SK-N-SH treated with all-trans-retinoic acid at 6 μM for 48 hours (cell line): Measurements from ENCODE around the gene CTSH.

Source experiments
- ATAC-seq: fragments of 200-7000 bp; cut with Tn5 transposase; 3 replicates; pipeline ENCODE4 v1.9.1; 2020; ENCODE audit warnings: mild to moderate bottlenecking, moderate library complexity
- BACH2 ChIP-seq: fragments of 250-450 bp; sonication (Bioruptor Pico); IDR thresholded peaks from 2 replicates; pipeline ENCODE4 v1.9.0; 2021; ENCODE audit warnings: mild to moderate bottlenecking, borderline replicate concordance
- CREB5 ChIP-seq: fragments of 250-450 bp; sonication (Bioruptor Pico); IDR thresholded peaks from 2 replicates; pipeline ENCODE4 v1.5.1; 2020; ENCODE audit warnings: low read depth, mild to moderate bottlenecking, moderate library complexity
- CSDC2 ChIP-seq: fragments of 250-450 bp; sonication (Bioruptor Pico); IDR thresholded peaks from 2 replicates; pipeline ENCODE4 v1.5.0; 2020; ENCODE audit warnings: mild to moderate bottlenecking, moderate library complexity
- CSRNP3 ChIP-seq: fragments of 250-450 bp; sonication (Bioruptor Pico); IDR thresholded peaks from 2 replicates; pipeline ENCODE4 v1.5.1; 2021; ENCODE audit warnings: mild to moderate bottlenecking, moderate library complexity
- GLIS3 ChIP-seq: fragments of 250-450 bp; sonication (Bioruptor Pico); IDR thresholded peaks from 2 replicates; pipeline ENCODE4 v1.5.0; 2020; ENCODE audit warnings: mild to moderate bottlenecking, moderate library complexity
- ISL1 ChIP-seq: fragments of 250-450 bp; sonication (Bioruptor Pico); IDR thresholded peaks from 2 replicates; pipeline ENCODE4 v2.1.2; 2022; ENCODE audit warnings: mild to moderate bottlenecking, moderate library complexity
- OSR1 ChIP-seq: fragments of 250-450 bp; sonication (Bioruptor Pico); IDR thresholded peaks from 2 replicates; pipeline ENCODE4 v1.8.0; 2022; ENCODE audit warnings: moderate library complexity, mild to moderate bottlenecking, inconsistent platforms
- PATZ1 ChIP-seq: fragments of 250-450 bp; sonication (Bioruptor Pico); IDR thresholded peaks from 2 replicates; pipeline ENCODE4 v1.8.0; 2020; ENCODE audit warnings: mild to moderate bottlenecking, moderate library complexity, borderline replicate concordance
- POU6F1 ChIP-seq: fragments of 250-450 bp; sonication (Bioruptor Pico); IDR thresholded peaks from 2 replicates; pipeline ENCODE4 v1.8.0; 2021; ENCODE audit warnings: low read depth, mild to moderate bottlenecking, moderate library complexity, borderline replicate concordance
- PPARA ChIP-seq: fragments of 250-450 bp; sonication (Bioruptor Pico); IDR thresholded peaks from 2 replicates; pipeline ENCODE4 v1.5.0; 2020; ENCODE audit warnings: mild to moderate bottlenecking, borderline replicate concordance
- TCF4 ChIP-seq: fragments of 250-450 bp; sonication (Bioruptor Pico); IDR thresholded peaks from 2 replicates; pipeline ENCODE4 v1.8.0; 2021; ENCODE audit warnings: mild to moderate bottlenecking, moderate library complexity, borderline replicate concordance
- TOX ChIP-seq: fragments of 250-450 bp; sonication (Bioruptor Pico); IDR thresholded peaks from 2 replicates; pipeline ENCODE4 v1.8.0; 2021; ENCODE audit warnings: mild to moderate bottlenecking, moderate library complexity, borderline replicate concordance
- ZC3H10 ChIP-seq: fragments of 250-450 bp; sonication (Bioruptor Pico); IDR thresholded peaks from 2 replicates; pipeline ENCODE4 v1.5.1; 2021; ENCODE audit warnings: mild to moderate bottlenecking, moderate library complexity
- ZFP3 ChIP-seq: fragments of 250-450 bp; sonication (Bioruptor Pico); IDR thresholded peaks from 2 replicates; pipeline ENCODE4 v1.5.0; 2020; ENCODE audit warnings: mild to moderate bottlenecking, moderate library complexity
- ZFP30 ChIP-seq: fragments of 450-650 bp; formaldehyde crosslinking; IDR thresholded peaks from 2 replicates; pipeline ENCODE4 v1.5.0; 2022; ENCODE audit warnings: mild to moderate bottlenecking, moderate library complexity
- ZNF565 ChIP-seq: fragments of 450-650 bp; formaldehyde crosslinking; conservative IDR thresholded peaks from 2 replicates; pipeline ENCODE4 v1.5.0; 2020; ENCODE audit warnings: low read depth, mild to moderate bottlenecking, moderate library complexity
- ZNF8 ChIP-seq: fragments of 450-650 bp; formaldehyde crosslinking; IDR thresholded peaks from 2 replicates; pipeline ENCODE4 v1.5.0; 2020; ENCODE audit warnings: mild to moderate bottlenecking, moderate library complexity

The CTSH gene

GRCh38 chr15:78938658-78939488 is 6.0 kb downstream of the CTSH start:
- TF ChIP-seq ZNF565 (CRISPR knock-in tag): no peak
- TF ChIP-seq OSR1 (CRISPR knock-in tag): no peak
- TF ChIP-seq, all 23 proteins: peak for 0
- no peak for ATAC-seq

- no peak for ATAC-seq
- TF ChIP-seq CREB5 (CRISPR knock-in tag) (no peak), BACH2 (CRISPR knock-in tag) (no peak), ZNF8 (CRISPR knock-in tag) (no peak), CSRNP3 (no peak), TOX (CRISPR knock-in tag) (no peak), PATZ1 (CRISPR knock-in tag) (no peak), ZFP3 (CRISPR knock-in tag) (no peak), CSDC2 (CRISPR knock-in tag) (no peak), GLIS3 (no peak), ZC3H10 (no peak), ZFP30 (CRISPR knock-in tag) (no peak), ISL1 (CRISPR knock-in tag) (no peak)
Observed at GRCh38 chr15:78937132-78937739, 7.6 kb downstream of the CTSH start.

- ATAC-seq: no peak
- TF ChIP-seq ISL1 (CRISPR knock-in tag) (no peak), POU6F1 (CRISPR knock-in tag) (no peak), CSDC2 (CRISPR knock-in tag) (no peak), TOX (CRISPR knock-in tag) (no peak), PPARA (CRISPR knock-in tag) (no peak), PATZ1 (CRISPR knock-in tag) (no peak), CSRNP3 (no peak), GLIS3 (no peak), TCF4 (CRISPR knock-in tag) (no peak)
Observed at GRCh38 chr15:78934655-78935023, 10.2 kb downstream of the CTSH start.
